C4-2B (cell line): Measurements from ENCODE around the gene TAGLN.

Source experiments
- H3K27ac ChIP-seq: fragments of 450-650 bp; 2 replicates; pipeline ENCODE4 v1.5.1; 2017
- CTCF ChIP-seq: fragments of 450-650 bp; conservative IDR thresholded peaks from 2 replicates; pipeline ENCODE4 v1.5.1; 2017; ENCODE audit warnings: mild to moderate bottlenecking
- ZFX ChIP-seq: fragments of 450-650 bp; IDR thresholded peaks from 2 replicates; pipeline ENCODE4 v1.6.1; 2017

Gene TAGLN

GRCh38 chr11:117176186-117176585 is 23.0 kb upstream of the TAGLN start:
- peak overlapping the region; percentile 78 for H3K27ac ChIP-seq
- no peak for TF ChIP-seq ZFX
- no peak for TF ChIP-seq CTCF

GRCh38 chr11:117177534-117178209 is 21.5 kb upstream of the TAGLN start:
- H3K27ac ChIP-seq: peak overlapping the region; percentile 83
- TF ChIP-seq ZFX (no peak), CTCF (no peak)

- peak within 1 kb of the TSS; percentile 83 for H3K27ac ChIP-seq
- TF ChIP-seq ZFX (no peak), CTCF (no peak)
Measured at GRCh38 chr11:117178210-117179034, 20.7 kb upstream of the TAGLN start, which contains the start of gene SIDT2. Gene SIDT2, plus strand, starts transcription at chr11:117178743. Its CDS starts 521 bp downstream, at chr11:117179264.

- TF ChIP-seq ZFX (no peak), CTCF (no peak)
- peak overlapping the region; percentile 83 for H3K27ac ChIP-seq
Measured at GRCh38 chr11:117179048-117179999, 19.8 kb upstream of the TAGLN start.

GRCh38 chr11:117180020-117180419 is 19.1 kb upstream of the TAGLN start:
- TF ChIP-seq ZFX: no peak
- no peak for TF ChIP-seq CTCF
- peak overlapping the region; percentile 83 for H3K27ac ChIP-seq

GRCh38 chr11:117180661-117181585 is 18.2 kb upstream of the TAGLN start:
- TF ChIP-seq CTCF (no peak), ZFX (no peak)
- no peak overlapping the region for H3K27ac ChIP-seq
